HG03159 (cell line): ENCODE data around the gene CD58.
A peak's percentile ranks its signal among the peaks of the same experiment; 100 is the strongest.
"Not testable (repeated sequence)": the region's sequence is repeated elsewhere in the genome, so short reads cannot be mapped to it uniquely, and the experiment has no call there.

ENCODE experiments used
- ATAC-seq: cut with Tn5 transposase; IDR thresholded peaks from one replicate; pipeline ENCODE4 v1.9.1; 2021; ENCODE audit warnings: mild to moderate bottlenecking, moderate library complexity; ENCODE audit not compliant: unreplicated experiment

The CD58 gene, protein sequence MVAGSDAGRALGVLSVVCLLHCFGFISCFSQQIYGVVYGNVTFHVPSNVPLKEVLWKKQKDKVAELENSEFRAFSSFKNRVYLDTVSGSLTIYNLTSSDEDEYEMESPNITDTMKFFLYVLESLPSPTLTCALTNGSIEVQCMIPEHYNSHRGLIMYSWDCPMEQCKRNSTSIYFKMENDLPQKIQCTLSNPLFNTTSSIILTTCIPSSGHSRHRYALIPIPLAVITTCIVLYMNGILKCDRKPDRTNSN

DNA sequence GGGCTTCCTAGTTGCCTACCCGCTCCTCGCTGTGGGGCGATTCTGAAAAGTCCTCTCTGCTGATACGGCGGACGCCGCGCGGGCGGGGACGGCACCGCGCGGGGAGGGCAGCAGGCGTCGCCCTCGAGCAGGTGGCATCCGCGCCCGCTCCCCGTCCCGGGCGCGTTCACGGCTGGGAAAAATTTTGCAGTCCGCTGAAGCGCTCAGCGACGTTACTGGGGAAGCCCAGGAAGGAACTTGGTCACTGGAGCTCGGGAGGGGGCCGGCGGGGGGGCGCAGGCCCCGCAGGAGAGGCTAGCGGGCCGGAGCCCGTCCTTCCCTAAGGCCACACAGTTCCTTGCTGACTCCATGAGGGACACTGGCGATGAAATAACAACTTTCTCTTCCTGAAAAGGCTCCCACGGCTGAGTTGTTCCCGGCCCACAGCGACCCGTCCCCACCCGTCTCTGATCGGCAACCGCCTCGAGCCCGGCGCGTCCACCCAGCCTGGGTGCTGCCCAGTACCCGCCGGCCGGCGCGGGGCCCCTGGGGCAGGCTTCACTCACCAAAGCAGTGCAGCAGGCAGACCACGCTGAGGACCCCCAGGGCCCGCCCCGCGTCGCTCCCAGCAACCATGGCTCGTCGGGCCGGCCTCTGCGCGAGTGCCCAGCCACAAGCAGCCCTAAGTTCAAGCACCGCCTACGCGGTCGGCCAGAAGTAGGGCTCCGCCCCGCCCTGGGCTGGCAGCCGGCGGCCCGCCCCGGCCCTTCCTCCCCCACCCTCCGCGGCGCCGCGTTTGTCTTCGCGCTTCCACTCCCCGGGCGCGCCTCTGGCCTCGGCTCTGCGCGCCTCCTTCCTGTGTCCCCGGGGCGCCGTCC lies at the start of gene CD58:
TSS of gene CD58 (minus strand) at position 669 of the 857 bp plus-strand sequence. CDS start at position 615, 54 bp downstream.
- peak; percentile 57 for ATAC-seq

DNA sequence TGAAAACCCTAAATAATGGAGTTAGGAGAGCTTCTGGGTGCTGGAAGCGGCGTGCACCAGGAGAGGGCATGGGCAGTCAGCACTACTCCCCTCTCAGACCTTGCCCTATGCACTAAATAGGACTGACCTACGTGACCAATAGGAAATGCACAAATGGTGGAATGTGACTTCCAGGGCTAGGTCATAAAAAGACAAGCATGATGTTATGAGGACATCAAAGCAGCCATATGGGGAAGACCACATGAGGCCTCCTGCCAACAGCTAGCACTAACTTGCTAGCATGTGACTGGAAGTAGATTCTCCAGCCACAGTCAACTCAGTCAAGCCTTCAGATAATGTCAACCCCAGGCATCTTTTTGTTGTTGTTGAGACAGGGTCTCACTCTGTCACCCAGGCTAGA lies 49.6 kb upstream of the CD58 start:
- ATAC-seq, result not testable (repeated sequence)

DNA sequence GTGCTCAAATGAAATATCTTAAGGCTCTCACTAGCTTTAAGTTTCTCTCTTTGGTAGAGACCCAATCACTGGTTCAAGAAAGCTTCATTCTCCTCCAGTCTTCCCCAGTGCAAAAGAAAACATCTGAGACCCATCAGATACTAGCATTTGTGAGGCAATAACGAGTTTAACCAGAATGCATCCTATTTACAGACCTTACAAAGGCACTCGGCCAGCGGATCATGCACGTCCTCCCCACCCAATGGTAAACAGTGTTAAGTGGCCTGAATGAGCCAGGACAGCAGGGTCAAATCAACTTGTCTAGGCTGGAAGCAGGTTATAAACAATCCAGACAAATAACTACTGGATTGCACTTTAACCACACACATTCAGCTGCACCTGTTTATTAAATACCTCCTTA lies 48.3 kb upstream of the CD58 start:
- ATAC-seq, result not testable (repeated sequence)

DNA sequence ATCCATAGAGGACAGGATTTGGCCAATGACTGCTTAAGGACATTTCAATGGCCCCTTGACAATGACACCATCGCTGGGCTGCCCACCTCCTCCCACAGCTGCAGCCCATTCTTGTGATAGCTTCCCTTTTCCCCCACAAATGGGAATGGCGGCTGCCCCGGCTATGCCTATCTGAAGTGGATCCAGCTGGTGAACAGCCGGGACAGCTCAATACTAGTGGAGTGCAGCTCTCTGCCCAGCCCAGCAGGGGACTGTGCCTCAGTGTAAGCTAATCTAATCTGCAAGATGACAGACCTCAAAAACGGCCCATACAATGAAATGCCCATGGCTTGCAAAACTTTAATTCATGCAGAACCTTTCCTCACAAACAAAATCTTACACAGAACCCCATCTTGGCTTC lies 47.0 kb upstream of the CD58 start:
- ATAC-seq, result not testable (repeated sequence)

DNA sequence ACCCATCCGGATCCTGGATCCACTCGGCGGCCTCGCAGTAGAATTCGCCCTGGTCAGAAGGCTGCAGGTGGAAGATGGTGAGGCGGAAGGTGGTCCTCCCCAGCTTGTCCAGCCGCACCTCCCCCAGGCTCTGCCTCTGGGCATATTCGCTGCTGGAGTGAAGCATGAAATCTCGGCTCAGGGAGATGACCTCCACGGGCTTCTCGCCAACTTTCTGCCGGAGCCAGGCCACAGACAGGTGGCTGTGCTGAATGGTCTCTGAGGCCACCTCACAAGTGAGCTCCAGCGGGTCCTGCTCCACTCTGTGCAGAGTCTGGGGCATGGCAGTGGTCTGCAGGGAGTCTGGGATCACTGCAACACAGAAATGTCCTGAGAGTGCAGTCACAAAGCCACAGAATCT lies 43.0 kb upstream of the CD58 start:
- not testable (repeated sequence) for ATAC-seq

DNA sequence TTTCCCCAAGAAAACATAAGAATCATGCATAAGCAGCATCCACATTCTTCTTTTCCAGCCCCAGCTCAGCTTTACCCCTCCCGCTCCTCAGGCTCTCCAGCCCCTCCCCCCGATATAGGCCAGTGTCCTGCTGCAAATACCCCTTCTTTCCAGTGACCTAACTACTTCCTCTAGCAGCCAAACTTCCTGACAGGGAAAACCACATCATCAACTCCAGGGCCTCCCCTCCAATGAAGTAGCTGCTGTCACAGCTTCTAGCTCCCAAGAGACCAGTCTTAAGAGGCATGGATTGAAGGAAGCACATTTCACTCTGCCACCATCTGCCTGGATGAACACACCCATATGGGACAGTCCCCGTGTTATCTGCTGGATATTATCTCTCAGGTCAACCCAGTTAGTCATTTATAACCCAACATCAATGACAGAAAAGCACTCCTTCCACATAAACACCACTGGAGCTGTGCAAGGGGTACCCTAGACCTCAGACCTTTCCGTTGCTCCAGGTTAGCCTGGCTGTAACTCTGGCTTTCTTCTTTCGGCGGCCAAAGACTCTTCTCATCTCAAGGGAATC lies 39.1 kb upstream of the CD58 start:
- ATAC-seq, result not testable (repeated sequence)

DNA sequence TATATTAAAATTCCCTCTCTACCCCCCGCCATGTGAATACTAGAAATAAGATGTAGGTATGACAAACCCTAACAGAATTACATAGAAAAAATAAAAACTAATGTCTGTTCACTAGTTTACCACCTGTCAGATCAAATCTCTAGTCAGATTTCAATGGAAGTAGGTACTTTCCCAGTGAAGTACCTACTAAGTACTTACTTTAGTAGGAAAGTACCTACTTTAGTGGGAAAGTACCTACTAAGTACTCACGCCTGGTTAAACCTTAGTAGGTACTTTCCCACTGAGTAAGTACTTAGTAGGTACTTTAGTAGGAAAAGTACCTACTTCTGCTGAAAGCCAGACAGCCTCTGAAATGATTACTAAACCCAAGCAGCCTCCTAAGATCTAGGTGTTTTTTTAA lies 38.0 kb upstream of the CD58 start:
- not testable (repeated sequence) for ATAC-seq

DNA sequence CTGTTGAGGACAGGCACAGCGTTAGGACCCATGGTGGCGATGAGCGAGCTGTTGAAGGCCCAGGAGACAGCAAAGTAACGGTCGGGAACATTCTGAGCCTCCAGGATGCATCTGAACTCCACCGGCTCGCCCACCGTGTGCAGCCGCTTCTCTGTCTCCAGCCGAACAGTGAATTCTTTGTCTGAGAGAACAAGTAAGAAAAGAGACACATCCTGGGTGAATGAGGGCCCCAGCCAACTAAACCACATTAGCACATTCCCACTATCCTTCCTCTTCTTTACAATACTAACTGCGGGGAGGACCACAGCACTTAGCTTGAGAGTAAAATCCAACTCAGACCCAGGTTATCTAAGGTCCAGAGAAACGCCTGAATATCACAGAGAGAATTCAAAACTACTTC lies 37.3 kb upstream of the CD58 start:
- not testable (repeated sequence) for ATAC-seq

DNA sequence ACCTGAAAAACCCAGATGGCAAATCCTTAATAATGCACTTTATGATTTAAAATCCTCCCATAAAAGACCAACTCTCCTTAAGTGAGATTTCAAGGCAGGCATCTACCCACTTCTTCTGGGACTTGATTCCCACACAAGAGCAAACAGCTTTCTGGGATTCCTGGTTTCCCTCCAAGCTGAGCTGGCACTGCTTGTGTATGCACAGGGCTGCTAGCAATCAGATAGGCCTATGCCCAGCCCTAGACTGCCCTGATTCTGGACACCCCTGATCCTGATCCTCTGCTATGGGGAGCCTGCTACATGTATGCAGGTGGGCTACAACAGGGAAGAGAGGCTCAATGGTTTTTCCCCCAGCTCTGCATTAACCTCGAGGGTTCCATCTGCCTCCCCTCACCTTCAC lies 36.6 kb upstream of the CD58 start:
- ATAC-seq, result not testable (repeated sequence)

DNA sequence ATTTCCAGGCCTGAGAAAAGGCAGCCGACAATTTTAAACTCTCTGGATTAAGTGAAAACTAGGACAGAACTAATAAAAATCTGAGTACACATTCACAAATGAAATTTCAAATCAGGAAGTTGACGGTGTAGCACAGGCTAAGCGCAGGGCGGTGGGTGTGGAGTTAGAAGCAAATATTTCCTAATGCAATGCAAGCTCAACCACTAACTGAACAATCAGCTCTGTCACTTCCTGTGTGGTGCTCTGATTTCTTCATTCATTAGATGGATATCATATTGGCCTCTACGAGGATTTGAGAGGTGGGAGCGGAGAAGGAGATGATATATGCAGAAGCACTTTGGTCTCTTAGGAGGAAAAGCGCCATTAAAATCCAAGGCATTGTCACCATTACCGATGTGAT lies 35.2 kb upstream of the CD58 start:
- not testable (repeated sequence) for ATAC-seq

DNA sequence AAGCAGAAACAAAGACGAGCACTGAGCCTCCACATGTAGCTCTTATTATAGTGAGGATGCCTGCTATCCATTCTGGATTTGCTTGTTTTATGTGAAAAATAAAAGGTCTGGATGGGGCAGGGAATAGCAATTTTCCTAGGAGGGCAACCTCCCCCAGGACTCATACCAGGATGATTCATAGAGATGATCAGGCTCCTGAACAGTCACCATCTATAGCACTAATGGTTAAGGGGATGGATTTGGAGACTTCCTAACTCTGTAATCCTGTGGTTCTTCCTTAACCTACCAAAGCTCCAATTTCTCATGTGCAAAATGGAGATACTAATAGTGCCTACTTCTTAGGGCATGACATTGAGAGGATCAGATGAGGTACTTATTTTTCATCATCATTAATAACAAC lies 34.5 kb upstream of the CD58 start:
- ATAC-seq, result no peak

DNA sequence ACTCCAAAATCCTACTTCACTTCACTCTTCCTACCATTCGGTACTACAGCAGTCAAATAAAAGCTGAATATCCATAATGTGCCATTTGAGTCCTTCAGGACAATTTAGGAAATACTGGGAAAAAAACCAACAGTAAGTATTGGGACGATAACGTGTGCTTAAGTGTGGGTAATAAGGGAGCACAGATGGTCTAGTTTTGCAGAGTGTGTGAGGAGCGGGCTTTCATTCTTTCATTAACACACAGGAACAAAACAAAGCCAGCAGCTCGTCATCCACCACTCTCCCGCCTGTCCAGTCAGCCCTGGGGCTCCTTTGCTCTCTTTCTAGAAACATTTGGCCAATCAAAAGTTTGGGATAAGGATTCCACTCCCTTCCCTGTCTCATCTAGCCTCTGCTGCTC lies 33.6 kb upstream of the CD58 start:
- not testable (repeated sequence) for ATAC-seq

DNA sequence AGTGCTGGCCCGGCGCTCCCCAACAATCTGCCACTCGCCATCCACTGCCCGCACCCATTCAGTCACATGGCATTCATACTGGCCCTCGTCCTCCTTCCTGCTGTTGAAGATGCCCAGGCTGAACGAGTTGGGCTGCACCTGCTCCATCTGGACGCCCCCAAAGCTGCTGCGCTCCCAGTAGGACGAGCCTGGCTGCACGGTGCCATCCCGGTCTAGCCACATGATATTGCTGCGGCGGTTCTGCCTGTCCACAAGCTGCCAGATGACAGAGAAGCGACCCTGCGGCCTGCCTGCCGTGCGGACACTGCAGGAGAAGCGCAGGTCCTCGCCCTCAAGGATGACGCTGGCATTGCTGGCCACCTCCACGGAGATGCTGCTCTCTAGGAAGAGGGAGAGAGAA lies 32.8 kb upstream of the CD58 start:
- not testable (repeated sequence) for ATAC-seq

DNA sequence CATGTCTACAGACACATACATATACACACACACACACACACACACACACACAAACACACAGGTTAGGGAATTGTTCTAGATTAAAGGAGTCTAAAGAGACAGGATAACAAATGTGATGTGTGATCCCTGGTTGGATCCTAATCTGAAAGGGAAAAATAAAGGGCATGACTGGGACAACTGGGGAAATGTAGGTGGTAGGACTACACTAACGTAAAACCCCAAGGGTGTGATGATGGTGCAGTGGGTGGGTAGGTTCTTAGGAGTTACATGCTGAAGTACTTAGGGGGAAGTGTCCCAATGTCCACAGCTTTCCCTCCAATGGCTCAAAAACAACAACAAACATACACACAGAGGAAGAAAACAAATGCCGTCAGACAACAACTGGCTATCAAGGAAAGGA lies 28.5 kb upstream of the CD58 start:
- not testable (repeated sequence) for ATAC-seq

DNA sequence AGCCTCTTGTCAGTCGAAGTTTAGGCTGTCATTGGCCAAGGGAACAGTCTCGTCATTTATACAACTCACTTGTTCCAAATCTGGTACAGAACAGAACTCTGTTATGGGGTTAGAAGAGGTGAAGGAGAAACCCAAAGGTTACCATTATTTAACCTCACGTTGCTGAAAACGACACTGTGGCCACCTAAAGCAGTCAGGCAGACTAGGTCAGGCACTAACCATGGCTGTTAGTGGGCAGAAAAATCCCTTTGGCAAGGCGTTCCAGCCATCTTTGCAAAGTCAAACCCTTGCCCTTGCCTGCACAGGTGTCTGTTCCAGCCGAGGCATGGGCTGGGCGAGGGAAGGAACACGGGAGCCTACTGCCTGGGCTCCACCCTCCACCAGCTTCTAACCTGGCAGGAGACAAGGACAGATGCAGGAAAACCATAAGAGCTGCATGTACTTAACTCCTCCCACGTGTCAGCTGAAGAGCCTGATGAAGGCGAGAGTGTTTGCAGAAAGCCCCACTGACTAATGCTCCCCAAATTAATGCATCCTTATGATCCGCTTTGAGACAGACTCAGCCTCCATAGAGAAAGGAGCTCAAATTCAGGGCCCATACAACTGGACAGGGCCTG lies 27.7 kb upstream of the CD58 start:
- ATAC-seq, result not testable (repeated sequence)

DNA sequence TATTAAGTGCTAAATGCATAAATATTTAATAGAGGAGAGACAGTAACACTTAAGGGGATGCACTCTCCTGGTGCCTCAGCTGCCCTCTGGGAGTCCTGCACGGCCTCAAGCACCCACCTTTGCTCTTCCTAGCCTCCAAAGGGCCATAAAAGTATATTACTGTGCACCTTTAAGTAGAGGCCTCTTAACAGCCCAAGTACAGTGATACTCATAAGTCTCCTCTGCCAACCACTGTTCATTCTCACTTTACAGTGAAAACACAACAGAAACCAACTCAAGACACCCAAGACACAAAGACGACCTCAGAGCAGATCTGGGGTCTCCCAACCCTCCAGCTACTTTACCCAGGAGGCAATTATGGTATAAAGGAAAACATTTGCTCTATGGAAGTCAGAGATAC lies 26.6 kb upstream of the CD58 start:
- ATAC-seq, result peak; percentile 79

DNA sequence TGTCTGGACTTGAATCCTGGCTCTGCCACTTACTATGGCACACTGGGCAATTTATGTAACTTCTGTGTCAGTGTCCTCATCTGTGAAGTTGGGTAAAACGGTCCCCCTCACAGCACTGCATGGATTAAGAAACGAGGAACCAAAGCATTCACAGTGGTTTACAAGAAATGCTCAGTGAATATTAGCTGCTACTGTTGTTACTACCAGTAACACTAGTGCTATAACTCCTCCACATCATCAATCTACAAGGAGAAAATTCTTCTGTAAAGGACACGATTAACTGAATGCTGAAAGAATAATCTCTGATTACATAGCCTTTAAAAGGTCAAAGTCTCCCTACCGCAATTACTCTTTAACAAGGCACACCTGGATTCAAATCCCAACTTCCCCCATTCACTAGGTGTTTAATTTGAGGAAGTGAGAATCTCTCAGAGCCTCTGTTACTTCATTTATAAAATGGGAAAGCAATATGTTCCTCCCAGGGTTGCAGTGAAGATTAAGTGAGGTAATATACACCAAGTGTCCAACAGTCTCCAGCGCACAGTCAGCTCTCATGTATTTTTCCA lies 26.0 kb upstream of the CD58 start:
- not testable (repeated sequence) for ATAC-seq

DNA sequence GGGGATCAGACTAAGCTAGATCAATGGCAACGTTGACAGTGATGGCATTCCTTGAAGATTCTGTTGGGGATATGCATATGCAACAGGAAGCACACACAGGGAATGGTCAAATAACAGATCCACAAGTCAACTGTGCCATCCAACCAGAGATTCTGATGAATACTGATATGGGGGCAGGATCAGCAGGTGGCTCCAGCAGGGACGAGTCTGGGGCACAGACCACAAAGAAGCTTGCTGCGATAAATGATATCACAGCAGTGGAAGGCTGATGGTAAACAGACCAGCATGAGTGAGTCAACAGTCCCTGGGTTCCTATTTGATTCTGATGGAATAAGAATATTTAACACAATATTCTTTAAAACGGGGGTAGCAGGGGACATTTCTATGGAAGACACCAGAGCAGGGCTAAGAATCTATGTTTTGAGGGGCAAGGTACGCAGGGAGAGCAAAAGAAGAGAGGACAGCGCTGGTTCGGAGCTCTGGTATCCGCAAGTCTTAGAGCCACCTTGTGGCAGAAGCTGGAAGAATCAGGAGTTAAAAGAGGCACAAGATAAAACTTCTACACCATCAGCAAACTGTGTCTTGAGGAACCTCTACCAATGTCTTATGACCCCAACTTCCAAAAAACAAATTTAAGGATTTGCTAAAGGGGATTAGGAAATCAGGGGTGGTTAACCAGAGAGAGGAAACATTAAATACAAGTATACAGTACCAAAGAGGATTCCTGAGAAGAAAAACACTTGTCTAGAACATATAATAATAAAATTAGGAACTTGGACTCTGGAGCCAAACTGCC lies 25.3 kb upstream of the CD58 start:
- ATAC-seq, result not testable (repeated sequence)

DNA sequence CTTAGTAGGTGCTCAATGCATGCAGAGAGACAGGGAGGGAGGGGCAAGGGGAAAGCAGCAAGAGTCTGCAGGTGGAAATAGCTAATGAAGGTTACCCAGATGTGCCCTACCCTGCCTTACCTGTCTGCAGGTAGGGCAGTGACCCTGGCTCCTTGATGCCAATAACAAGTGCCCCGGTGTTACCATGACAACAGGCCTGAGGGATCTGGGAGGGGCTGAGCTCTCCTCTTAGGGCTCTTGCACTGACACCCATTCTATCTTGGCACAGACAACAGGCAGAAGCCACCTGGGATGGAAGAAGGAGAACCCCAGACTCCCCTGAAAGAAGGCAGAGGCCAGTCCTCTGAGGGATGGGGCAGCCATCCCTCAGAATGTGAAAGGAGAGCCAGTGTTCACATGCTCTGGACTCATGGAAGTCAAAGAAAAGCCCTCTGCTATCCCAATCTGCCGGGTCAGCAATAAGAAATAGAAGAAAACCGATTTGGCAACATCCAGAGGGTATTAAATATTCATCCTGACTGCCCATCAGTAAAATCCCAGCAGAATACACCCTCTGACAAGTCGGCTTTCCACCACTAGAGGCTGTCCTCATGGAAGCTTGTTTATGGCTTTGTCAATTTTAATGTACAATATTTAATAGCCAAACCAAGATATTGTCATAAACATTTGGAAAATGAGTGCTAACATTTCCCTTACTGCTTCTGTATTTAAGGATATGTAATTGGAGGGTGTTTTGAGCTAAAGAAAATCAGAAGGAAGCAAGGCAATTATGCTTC lies 24.4 kb upstream of the CD58 start:
- ATAC-seq, result not testable (repeated sequence)
